ENCODE data around the gene LSM3. TPM values are rescaled to one million over a fixed set of nuclear protein-coding genes. Genes with fewer than 3 reads are reported as not detected.

LSM3 gene
- total and polyA plus RNA-seq, 9 of the 15 experiments (the other 6 are each of a cell fraction or from before 2014, with no cell fraction given): 33.8 to 203 (median 61.2) TPM

- TF ChIP-seq PRPF4 (IDR thresholded peaks at IDR 0.05; ENCODE audit: insufficient read depth, low read depth, low read length, poor library complexity, severe bottlenecking) (peak; percentile 64), ZNF431 (CRISPR knock-in tag; IDR thresholded peaks at IDR 0.05) (peak; percentile 26; the same call in 1 of the 2 replicates), POLR2H (tag; IDR thresholded peaks at IDR 0.05; ENCODE audit: low read depth) (peak; percentile 89), ZNF668 (CRISPR knock-in tag; IDR thresholded peaks at IDR 0.05) (no peak), GATAD2B (IDR thresholded peaks at IDR 0.05; ENCODE audit: borderline replicate concordance) (no peak; the same call in 1 of the 2 replicates), ZBED1 (IDR thresholded peaks at IDR 0.05) (0 out of 2 replicates have a peak, but pooled peaks have one; percentile 82), REST (IDR thresholded peaks at IDR 0.05; ENCODE audit: borderline replicate concordance) (peak; percentile 13; the same call in 1 of the 2 replicates), REST (CRISPR knock-in tag; IDR thresholded peaks at IDR 0.05; ENCODE audit: low read depth) (peak; percentile 81), TSC22D4 (tag; IDR thresholded peaks at IDR 0.05) (no peak), MNT (conservative IDR thresholded peaks at IDR 0.05) (peak; percentile 83 to 89), SMAD3 (CRISPR knock-in tag; conservative IDR thresholded peaks at IDR 0.05) (no peak), LARP7 (IDR thresholded peaks at IDR 0.05) (no peak), ZHX1 (conservative IDR thresholded peaks at IDR 0.05; ENCODE audit: low read length) (peak; percentile 99), HNRNPUL1 (IDR thresholded peaks at IDR 0.05; ENCODE audit: low read length) (no peak), ZNF24 (IDR thresholded peaks at IDR 0.05) (peak; percentile 56), FOS (IDR thresholded peaks at IDR 0.05; ENCODE audit: extremely low read depth, insufficient read length) (no peak)
Measured at GRCh38 chr3:14178247-14179113, at the start of gene LSM3, which contains the start of gene XPC (continued).

Measured in K562 (cell line).